ENCODE measurements around the gene CERS3. TPM values are rescaled to one million over a fixed set of nuclear protein-coding genes. Genes with fewer than 3 reads are reported as not detected.

CERS3 gene
- total RNA-seq, 1 donor from 2014 or later = 0.52 TPM

- no peaks in the 10 kb centered on the region for H3K4me1 ChIP-seq (ENCODE audit: control insufficient read depth in 3 of 3, insufficient read depth in 3 of 3, low read length in 3 of 3)
- no peaks in the 10 kb centered on the region for H3K27me3 ChIP-seq (ENCODE audit: control insufficient read depth in 3 of 3, insufficient read depth in 3 of 3, low read length in 3 of 3)
- no peak overlapping the region for H3K9ac ChIP-seq (ENCODE audit: low read depth in 1 of 3, low read length in 3 of 3)
- H3K27ac ChIP-seq (ENCODE audit: low read depth, low read length) = no peak overlapping the region
- no peak overlapping the region for H3K4me3 ChIP-seq (ENCODE audit: low read length in 3 of 3)
- H3K36me3 ChIP-seq (ENCODE audit: control insufficient read depth in 3 of 3, insufficient read depth in 3 of 3, low read length in 3 of 3) = no peaks in the 10 kb centered on the region
- peaks cover 0 to 5% (median 0%) of the 10 kb centered on the region in 3 donors for H3K9me3 ChIP-seq (ENCODE audit: control insufficient read depth in 3 of 3, low read length in 3 of 3)
Measured at GRCh38 chr15:100483370-100483769, 45.4 kb downstream of the CERS3 start.

- no peak overlapping the region for H3K4me3 ChIP-seq (ENCODE audit: low read length in 3 of 3)
- H3K9me3 ChIP-seq (ENCODE audit: control insufficient read depth in 3 of 3, low read length in 3 of 3) = peaks cover 0 to 18% (median 5%) of the 10 kb centered on the region in 3 donors
Measured at GRCh38 chr15:100476805-100477204, 51.9 kb downstream of the CERS3 start.

GRCh38 chr15:100472736-100473135 is 56.0 kb downstream of the CERS3 start:
- no peak overlapping the region for H3K27ac ChIP-seq (ENCODE audit: low read depth, low read length)
- peaks cover 0 to 19% (median 5%) of the 10 kb centered on the region in 3 donors for H3K4me1 ChIP-seq (ENCODE audit: control insufficient read depth in 3 of 3, insufficient read depth in 3 of 3, low read length in 3 of 3)

More at GRCh38 chr15:100476805-100477204, 51.9 kb downstream of the CERS3 start:
- Histone ChIP-seq H3K27ac (ENCODE audit: low read depth, low read length) (no peak overlapping the region), H3K9ac (ENCODE audit: low read depth in 1 of 3, low read length in 3 of 3) (no peak overlapping the region), H3K4me1 (ENCODE audit: control insufficient read depth in 3 of 3, insufficient read depth in 3 of 3, low read length in 3 of 3) (no peaks in the 10 kb centered on the region), H3K36me3 (ENCODE audit: control insufficient read depth in 3 of 3, insufficient read depth in 3 of 3, low read length in 3 of 3) (no peaks in the 10 kb centered on the region), H3K27me3 (ENCODE audit: control insufficient read depth in 3 of 3, insufficient read depth in 3 of 3, low read length in 3 of 3) (no peaks in the 10 kb centered on the region)

GRCh38 chr15:100471933-100472332 is 56.8 kb downstream of the CERS3 start:
- no peak overlapping the region for H3K9ac ChIP-seq (ENCODE audit: low read depth in 1 of 3, low read length in 3 of 3)
- H3K9me3 ChIP-seq (ENCODE audit: control insufficient read depth in 3 of 3, low read length in 3 of 3) = peaks cover 0 to 5% (median 3%) of the 10 kb centered on the region in 3 donors
- H3K4me3 ChIP-seq (ENCODE audit: low read length in 3 of 3) = no peak overlapping the region
- no peaks in the 10 kb centered on the region for H3K36me3 ChIP-seq (ENCODE audit: control insufficient read depth in 3 of 3, insufficient read depth in 3 of 3, low read length in 3 of 3)
- no peaks in the 10 kb centered on the region for H3K27me3 ChIP-seq (ENCODE audit: control insufficient read depth in 3 of 3, insufficient read depth in 3 of 3, low read length in 3 of 3)
- peaks cover 0 to 19% (median 5%) of the 10 kb centered on the region in 3 donors for H3K4me1 ChIP-seq (ENCODE audit: control insufficient read depth in 3 of 3, insufficient read depth in 3 of 3, low read length in 3 of 3)
- H3K27ac ChIP-seq (ENCODE audit: low read depth, low read length) = no peak overlapping the region

More at GRCh38 chr15:100472736-100473135, 56.0 kb downstream of the CERS3 start:
- Histone ChIP-seq H3K36me3 (ENCODE audit: control insufficient read depth in 3 of 3, insufficient read depth in 3 of 3, low read length in 3 of 3) (no peaks in the 10 kb centered on the region), H3K9ac (ENCODE audit: low read depth in 1 of 3, low read length in 3 of 3) (no peak overlapping the region), H3K4me3 (ENCODE audit: low read length in 3 of 3) (no peak overlapping the region), H3K27me3 (ENCODE audit: control insufficient read depth in 3 of 3, insufficient read depth in 3 of 3, low read length in 3 of 3) (no peaks in the 10 kb centered on the region), H3K9me3 (ENCODE audit: control insufficient read depth in 3 of 3, low read length in 3 of 3) (peaks cover 0 to 9% (median 5%) of the 10 kb centered on the region in 3 donors)

GRCh38 chr15:100468285-100468684 is 60.5 kb downstream of the CERS3 start:
- H3K9ac ChIP-seq (ENCODE audit: low read depth in 1 of 3, low read length in 3 of 3) = no peak overlapping the region
- H3K27me3 ChIP-seq (ENCODE audit: control insufficient read depth in 3 of 3, insufficient read depth in 3 of 3, low read length in 3 of 3) = no peaks in the 10 kb centered on the region
- peaks cover 0 to 4% (median under 1%) of the 10 kb centered on the region in 3 donors for H3K9me3 ChIP-seq (ENCODE audit: control insufficient read depth in 3 of 3, low read length in 3 of 3)
- H3K4me3 ChIP-seq (ENCODE audit: low read length in 3 of 3) = no peak overlapping the region
- no peaks in the 10 kb centered on the region for H3K36me3 ChIP-seq (ENCODE audit: control insufficient read depth in 3 of 3, insufficient read depth in 3 of 3, low read length in 3 of 3)
- H3K27ac ChIP-seq (ENCODE audit: low read depth, low read length) = peak overlapping the region; percentile 43
- H3K4me1 ChIP-seq (ENCODE audit: control insufficient read depth in 3 of 3, insufficient read depth in 3 of 3, low read length in 3 of 3) = peaks cover 0 to 19% (median 5%) of the 10 kb centered on the region in 3 donors

- Histone ChIP-seq H3K4me1 (ENCODE audit: control insufficient read depth in 3 of 3, insufficient read depth in 3 of 3, low read length in 3 of 3) (peaks cover 0 to 13% (median 5%) of the 10 kb centered on the region in 3 donors), H3K27me3 (ENCODE audit: control insufficient read depth in 3 of 3, insufficient read depth in 3 of 3, low read length in 3 of 3) (no peaks in the 10 kb centered on the region), H3K36me3 (ENCODE audit: control insufficient read depth in 3 of 3, insufficient read depth in 3 of 3, low read length in 3 of 3) (no peaks in the 10 kb centered on the region), H3K9me3 (ENCODE audit: control insufficient read depth in 3 of 3, low read length in 3 of 3) (peaks cover 0 to 2% (median 0%) of the 10 kb centered on the region in 3 donors), H3K9ac (ENCODE audit: low read depth in 1 of 3, low read length in 3 of 3) (peak overlapping the region in 1 of 3 donors; percentile 4), H3K4me3 (ENCODE audit: low read length in 3 of 3) (no peak overlapping the region), H3K27ac (ENCODE audit: low read depth, low read length) (no peak overlapping the region)
Measured at GRCh38 chr15:100466073-100466472, 62.7 kb downstream of the CERS3 start.

- Histone ChIP-seq H3K4me1 (ENCODE audit: control insufficient read depth in 3 of 3, insufficient read depth in 3 of 3, low read length in 3 of 3) (peaks cover 0 to 13% (median 5%) of the 10 kb centered on the region in 3 donors), H3K27me3 (ENCODE audit: control insufficient read depth in 3 of 3, insufficient read depth in 3 of 3, low read length in 3 of 3) (no peaks in the 10 kb centered on the region), H3K36me3 (ENCODE audit: control insufficient read depth in 3 of 3, insufficient read depth in 3 of 3, low read length in 3 of 3) (no peaks in the 10 kb centered on the region), H3K4me3 (ENCODE audit: low read length in 3 of 3) (no peak overlapping the region), H3K9ac (ENCODE audit: low read depth in 1 of 3, low read length in 3 of 3) (no peak overlapping the region), H3K9me3 (ENCODE audit: control insufficient read depth in 3 of 3, low read length in 3 of 3) (peaks cover 0 to 2% (median 0%) of the 10 kb centered on the region in 3 donors), H3K27ac (ENCODE audit: low read depth, low read length) (no peak overlapping the region)
Measured at GRCh38 chr15:100464888-100465287, 63.9 kb downstream of the CERS3 start.

- no peaks in the 10 kb centered on the region for H3K36me3 ChIP-seq (ENCODE audit: control insufficient read depth in 3 of 3, insufficient read depth in 3 of 3, low read length in 3 of 3)
- peaks cover 0 to 2% (median 0%) of the 10 kb centered on the region in 3 donors for H3K9me3 ChIP-seq (ENCODE audit: control insufficient read depth in 3 of 3, low read length in 3 of 3)
- H3K27ac ChIP-seq (ENCODE audit: low read depth, low read length) = no peak overlapping the region
- H3K4me1 ChIP-seq (ENCODE audit: control insufficient read depth in 3 of 3, insufficient read depth in 3 of 3, low read length in 3 of 3) = peaks cover 0 to 13% (median 5%) of the 10 kb centered on the region in 3 donors
- no peaks in the 10 kb centered on the region for H3K27me3 ChIP-seq (ENCODE audit: control insufficient read depth in 3 of 3, insufficient read depth in 3 of 3, low read length in 3 of 3)
- H3K4me3 ChIP-seq (ENCODE audit: low read length in 3 of 3) = no peak overlapping the region
- no peak overlapping the region for H3K9ac ChIP-seq (ENCODE audit: low read depth in 1 of 3, low read length in 3 of 3)
Measured at GRCh38 chr15:100464256-100464655, 64.5 kb downstream of the CERS3 start.

- Histone ChIP-seq H3K36me3 (ENCODE audit: control insufficient read depth in 3 of 3, insufficient read depth in 3 of 3, low read length in 3 of 3) (no peaks in the 10 kb centered on the region), H3K27me3 (ENCODE audit: control insufficient read depth in 3 of 3, insufficient read depth in 3 of 3, low read length in 3 of 3) (no peaks in the 10 kb centered on the region), H3K9me3 (ENCODE audit: control insufficient read depth in 3 of 3, low read length in 3 of 3) (peaks cover 0 to 2% (median 0%) of the 10 kb centered on the region in 3 donors), H3K27ac (ENCODE audit: low read depth, low read length) (no peak overlapping the region), H3K4me3 (ENCODE audit: low read length in 3 of 3) (no peak overlapping the region), H3K9ac (ENCODE audit: low read depth in 1 of 3, low read length in 3 of 3) (no peak overlapping the region), H3K4me1 (ENCODE audit: control insufficient read depth in 3 of 3, insufficient read depth in 3 of 3, low read length in 3 of 3) (peaks cover 0 to 5% (median 5%) of the 10 kb centered on the region in 3 donors)
Measured at GRCh38 chr15:100463515-100463914, 65.2 kb downstream of the CERS3 start.

GRCh38 chr15:100461049-100461448 is 67.7 kb downstream of the CERS3 start:
- no peak overlapping the region for H3K27ac ChIP-seq (ENCODE audit: low read depth, low read length)
- peaks cover 3 to 6% (median 4%) of the 10 kb centered on the region in 3 donors for H3K9me3 ChIP-seq (ENCODE audit: control insufficient read depth in 3 of 3, low read length in 3 of 3)
- H3K4me3 ChIP-seq (ENCODE audit: low read length in 3 of 3) = no peak overlapping the region
- no peaks in the 10 kb centered on the region for H3K4me1 ChIP-seq (ENCODE audit: control insufficient read depth in 3 of 3, insufficient read depth in 3 of 3, low read length in 3 of 3)
- no peaks in the 10 kb centered on the region for H3K27me3 ChIP-seq (ENCODE audit: control insufficient read depth in 3 of 3, insufficient read depth in 3 of 3, low read length in 3 of 3)
- no peak overlapping the region for H3K9ac ChIP-seq (ENCODE audit: low read depth in 1 of 3, low read length in 3 of 3)
- no peaks in the 10 kb centered on the region for H3K36me3 ChIP-seq (ENCODE audit: control insufficient read depth in 3 of 3, insufficient read depth in 3 of 3, low read length in 3 of 3)

Measured in skeletal muscle tissue (tissue), 4 donors.